Endothelial cell of umbilical vein (primary cell): ENCODE measurements around the gene PHF2. TPM values are rescaled to one million over a fixed set of nuclear protein-coding genes. Genes with fewer than 3 reads are reported as not detected.

Experiments used
- BruUV-seq: library from RNA; stranded (reverse); fragments of 400-500 nt; replicated peaks from 2 replicates; lab custom pipeline; 2021; lab: Mats Ljungman, UMichigan
- CTCF ChIA-PET: fragments of 300-600, 350-600 bp; sonication (Branson Sonifier 250); formaldehyde crosslinking; loops from one replicate; lab custom pipeline; 2021; ENCODE audit warnings: antibody characterized with exemption, inconsistent platforms; lab: Charles Lee
- POLR2A ChIA-PET: fragments of 300-600, 350-600 bp; sonication (Branson Sonifier 250); formaldehyde crosslinking; loops from one replicate; lab custom pipeline; 2021; ENCODE audit warnings: antibody characterized with exemption, inconsistent platforms; lab: Charles Lee
- DNase-seq: peaks from one replicate; pipeline ENCODE4 v3.0.0-alpha.2; 2011; ENCODE audit warnings: low read depth, low spot score
- FAIRE-seq: peaks from 2 replicates; lab custom pipeline; 2011; peaks lifted over from hg19 to GRCh38; lab: Jason Lieb, UNC
- H2AFZ ChIP-seq: 2 replicates; pipeline ENCODE4 v1.6.0; 2012; ENCODE audit warnings: low read depth, low read length, control low read depth, inconsistent platforms
- H3K27ac ChIP-seq: 2 replicates; pipeline ENCODE4 v1.5.1; 2011; ENCODE audit warnings: low read depth, mild to moderate bottlenecking, control low read depth, low read length, moderate library complexity; ENCODE audit not compliant: insufficient read depth
- H3K27me3 ChIP-seq, 2 experiments: 2 replicates each; pipeline versions ENCODE4 v1.6.0 to v1.6.1; 2011; ENCODE audit warnings: low read length in 2 of 2, mixed read lengths in 1 of 2; ENCODE audit not compliant: control insufficient read depth in 2 of 2, insufficient read depth in 2 of 2
- H3K36me3 ChIP-seq, 2 experiments: 2 replicates in 1 of 2; 3 replicates in 1 of 2; pipeline ENCODE4 v1.5.1; 2011; ENCODE audit warnings: low read length in 2 of 2, mild to moderate bottlenecking in 1 of 2, moderate library complexity in 1 of 2; ENCODE audit not compliant: control insufficient read depth in 2 of 2, insufficient read depth in 2 of 2; ENCODE audit errors: extremely low read depth in 1 of 2
- H3K4me1 ChIP-seq: 3 replicates; pipeline ENCODE4 v1.5.1; 2011; ENCODE audit warnings: mild to moderate bottlenecking, low read length; ENCODE audit not compliant: control insufficient read depth, insufficient read depth; ENCODE audit errors: extremely low read depth
- H3K4me2 ChIP-seq: 2 replicates; pipeline ENCODE4 v1.6.1; 2011; ENCODE audit warnings: low read length, control low read depth, mixed read lengths; ENCODE audit not compliant: insufficient read depth
- H3K4me3 ChIP-seq, 3 experiments: fragments of 200-600 bp in 1 of 3; sonication (generic), shearing (Covaris generic) in 1 of 3; replicated peaks in 1 of 3; 2 replicates each; pipeline ENCODE4 v1.5.1; 2011 to 2016; ENCODE audit warnings: control low read depth in 3 of 3, low read length in 3 of 3, mild to moderate bottlenecking in 2 of 3, inconsistent platforms in 1 of 3, low read depth in 1 of 3, moderate library complexity in 1 of 3; ENCODE audit not compliant: insufficient read depth in 1 of 3
- H3K79me2 ChIP-seq: 2 replicates; pipeline ENCODE4 v1.6.0; 2012; ENCODE audit warnings: low read length, inconsistent platforms; ENCODE audit not compliant: control insufficient read depth, insufficient read depth
- H3K9ac ChIP-seq: replicated peaks from 2 replicates; pipeline ENCODE3; 2011; ENCODE audit warnings: low read length, control low read depth; ENCODE audit not compliant: insufficient read depth; ENCODE audit errors: extremely low read depth
- H3K9me1 ChIP-seq: replicated peaks from 3 replicates; pipeline ENCODE4 v1.6.0; 2011; ENCODE audit warnings: mild to moderate bottlenecking, low read length; ENCODE audit not compliant: control insufficient read depth, insufficient read depth; ENCODE audit errors: extremely low read depth
- H3K9me3 ChIP-seq: replicated peaks from 2 replicates; pipeline ENCODE4 v1.5.1; 2012; ENCODE audit warnings: low read length, inconsistent platforms; ENCODE audit not compliant: control insufficient read depth, insufficient read depth
- H4K20me1 ChIP-seq: replicated peaks from 2 replicates; pipeline ENCODE3; 2011; ENCODE audit warnings: mild to moderate bottlenecking, low read length; ENCODE audit not compliant: control insufficient read depth, insufficient read depth; ENCODE audit errors: extremely low read depth
- CTCF ChIP-seq, 2 donors: IDR thresholded peaks; 1 replicate in 1 of 2; 2 replicates in 1 of 2; pipeline ENCODE4 v1.5.1; 2011; ENCODE audit warnings: low read length in 2 of 2, mild to moderate bottlenecking in 2 of 2, moderate library complexity in 2 of 2, control low read depth in 1 of 2, inconsistent platforms in 1 of 2, low read depth in 1 of 2; ENCODE audit not compliant: insufficient read depth in 1 of 2; ENCODE audit errors: extremely low read depth in 1 of 2
- EZH2 ChIP-seq: IDR thresholded peaks from 2 replicates; pipeline ENCODE4 v1.6.1; 2012; ENCODE audit warnings: borderline replicate concordance, low read depth, mild to moderate bottlenecking, moderate library complexity, low read length, inconsistent platforms; ENCODE audit not compliant: severe bottlenecking
- FOS ChIP-seq: IDR thresholded peaks from 2 replicates; pipeline ENCODE4 v1.6.1; 2011; ENCODE audit warnings: mild to moderate bottlenecking, low read length, moderate library complexity, borderline replicate concordance; ENCODE audit not compliant: insufficient read depth
- GATA2 ChIP-seq: IDR thresholded peaks from 2 replicates; pipeline ENCODE4 v1.7.0; 2011; ENCODE audit warnings: low read depth, mild to moderate bottlenecking, moderate library complexity, mixed read lengths, low read length; ENCODE audit not compliant: insufficient read length, insufficient read depth
- JUN ChIP-seq: IDR thresholded peaks from 2 replicates; pipeline ENCODE4 v1.6.1; 2011; ENCODE audit warnings: borderline replicate concordance, low read depth; ENCODE audit not compliant: insufficient read length, insufficient read depth
- MYC ChIP-seq: IDR thresholded peaks from one replicate; pipeline ENCODE4 v1.6.1; 2011; ENCODE audit warnings: mild to moderate bottlenecking, low read depth, low read length
- POLR2A ChIP-seq: IDR thresholded peaks from 2 replicates; pipeline ENCODE4 v1.6.1; 2012; ENCODE audit warnings: low read depth, mild to moderate bottlenecking, control low read depth, low read length
- POLR2AphosphoS5 ChIP-seq: IDR thresholded peaks from 2 replicates; pipeline ENCODE4 v1.6.1; 2012; ENCODE audit warnings: low read depth, mild to moderate bottlenecking, control low read depth, low read length, moderate library complexity; ENCODE audit not compliant: insufficient read depth
- dilution Hi-C: fragments of 300-500 bp; cut with MboI; formaldehyde crosslinking; loops from one replicate; pipeline ENCODE4 v1.15.0; 2019; ENCODE audit warnings: low sequenced_read_pairs; ENCODE audit not compliant: extremely low pct_ligation_motif_present
- intact Hi-C: fragments of 100-400 bp; cut with micrococcal nuclease; formaldehyde crosslinking; loops from one replicate; pipeline ENCODE4 v1.10.0; 2022
- polyA plus RNA-seq, 4 experiments: library from polyadenylated mRNA; depleted of rRNA in 3 of 4; stranded (reverse) in 3 of 4; unstranded in 1 of 4; fragments of >200 nt; gene quantifications; 2 replicates each; pipeline versions ENCODE4 v1.2.1 to v1.2.3, GENCODE V29; 2011 to 2012; ENCODE audit warnings: missing spikeins in 1 of 4
- total RNA-seq: library from RNA; stranded (reverse); gene quantifications from 2 replicates; pipeline ENCODE4 v1.2.3, GENCODE V29; 2021
- TF ChIP-seq, protein P1 (sequence below): IDR thresholded peaks from 2 replicates; pipeline ENCODE4 v1.6.1; 2011; ENCODE audit not compliant: insufficient read depth, insufficient read length

Gene PHF2
- total and polyA plus RNA-seq, 2 donors (not counting 3 experiments of a cell fraction or from before 2014, with no cell fraction given), result 9.8 to 22.5 TPM

GRCh38 chr9:93617273-93617672 is 40.9 kb downstream of the PHF2 start:
- Histone ChIP-seq H3K79me2 (peaks cover 21% of the 10 kb centered on the region), H3K36me3 (peaks cover 0 to 2% of the 10 kb centered on the region in 2 experiments), H2AFZ (no peak overlapping the region), H3K4me3 (no peak overlapping the region), H3K4me2 (no peak overlapping the region), H3K4me1 (peaks cover 5% of the 10 kb centered on the region), H3K9me3 (no peaks in the 10 kb centered on the region), H3K9me1 (no peaks in the 10 kb centered on the region), H3K9ac (no peak overlapping the region), H3K27ac (no peak overlapping the region), H4K20me1 (no peaks in the 10 kb centered on the region), H3K27me3 (no peaks in the 10 kb centered on the region)
- TF ChIP-seq GATA2 (no peak), JUN (no peak), FOS (no peak), MYC (no peak), POLR2A (no peak), EZH2 (no peak), POLR2AphosphoS5 (no peak), CTCF (IDR thresholded peaks at IDR 0.05; ENCODE audit: extremely low read depth in 1 of 2, insufficient read depth in 1 of 2, low read depth in 1 of 2, low read length in 2 of 2) (no peak)
- TF ChIP-seq, protein P1, sequence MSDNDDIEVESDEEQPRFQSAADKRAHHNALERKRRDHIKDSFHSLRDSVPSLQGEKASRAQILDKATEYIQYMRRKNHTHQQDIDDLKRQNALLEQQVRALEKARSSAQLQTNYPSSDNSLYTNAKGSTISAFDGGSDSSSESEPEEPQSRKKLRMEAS, result no peak
- DNase-seq, result no peak
- intact Hi-C loops, result no loop called here
- POLR2A ChIA-PET, result no interaction called here
- dilution Hi-C loops, result no loop called here
- CTCF ChIA-PET, result no interaction called here
- no TSS peak for BruUV-seq
- FAIRE-seq, result no peak
